GM12872 (cell line): ENCODE data around the gene ADGRA1.

Experiments
- CTCF ChIP-seq: IDR thresholded peaks from 3 replicates; pipeline ENCODE4 v1.5.1; 2011; ENCODE audit warnings: low read depth, mild to moderate bottlenecking, low read length, moderate library complexity; ENCODE audit not compliant: insufficient read depth

Gene ADGRA1

GRCh38 chr10:133090654-133091053, 2.9 kb downstream of the ADGRA1 start:
- TF ChIP-seq CTCF = no peak

DNA sequence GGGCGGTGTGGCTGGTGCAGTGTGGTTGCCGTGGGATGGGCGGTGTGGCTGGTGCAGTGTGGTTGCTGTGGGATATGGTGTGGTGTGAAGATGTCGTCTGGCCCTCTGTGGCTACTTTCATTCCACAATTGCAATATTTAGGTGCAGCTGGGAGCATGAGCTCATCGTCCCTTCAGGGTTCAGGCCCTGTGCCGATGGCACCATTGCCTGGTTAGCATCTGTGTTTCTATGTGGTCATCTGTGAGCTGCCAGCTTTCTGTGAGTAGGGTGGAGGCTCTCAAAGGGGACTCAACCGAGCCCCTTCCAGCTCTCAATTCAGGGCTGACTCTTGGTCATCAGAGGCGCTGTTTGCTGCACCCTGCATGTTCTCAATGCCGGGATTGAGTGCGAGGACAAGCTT, 3.6 kb downstream of the ADGRA1 start:
- TF ChIP-seq CTCF = no peak

- TF ChIP-seq CTCF = no peak
These were observed 5.6 kb downstream of the ADGRA1 start for GRCh38 chr10:133093291-133093690.

DNA sequence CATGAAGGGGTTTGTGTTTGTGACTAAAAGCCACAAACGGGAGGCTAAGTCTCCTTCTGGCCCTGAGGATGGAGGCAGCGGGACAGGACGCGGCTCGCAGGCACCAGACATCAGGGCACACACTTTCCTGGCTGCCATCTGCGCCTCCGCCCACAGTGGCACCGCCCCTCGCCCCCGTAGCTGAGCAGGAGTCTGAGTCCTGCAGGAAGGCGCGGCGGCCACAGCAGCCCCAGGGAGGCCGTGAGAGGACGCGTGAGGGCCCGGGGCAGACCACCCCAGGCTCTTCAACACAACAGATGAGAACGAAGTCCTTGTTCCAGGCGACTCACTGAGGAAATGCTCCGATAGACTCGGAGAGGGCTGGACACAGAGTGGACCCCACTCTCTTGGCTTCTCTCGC, 6.6 kb downstream of the ADGRA1 start:
- TF ChIP-seq CTCF = no peak

DNA sequence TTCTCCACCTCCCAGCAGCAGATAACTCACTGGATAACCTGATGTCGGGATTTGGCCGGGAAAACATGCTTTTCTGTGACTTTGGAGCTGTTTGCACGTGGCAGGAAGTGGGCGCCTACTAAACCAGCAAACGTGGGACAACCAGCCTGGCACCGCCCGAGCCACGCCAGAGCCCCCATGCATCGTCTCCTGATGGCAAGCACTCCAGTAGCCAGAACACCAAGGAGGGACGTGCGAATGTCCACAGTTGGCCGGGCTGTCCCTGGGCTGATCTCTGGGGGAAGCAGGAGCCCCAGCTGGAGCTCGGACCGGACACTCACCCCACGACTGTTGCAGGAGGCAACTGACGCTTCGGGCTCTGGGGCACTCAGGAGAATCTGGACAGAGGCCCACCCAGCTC, 7.1 kb downstream of the ADGRA1 start:
- TF ChIP-seq CTCF = no peak

DNA sequence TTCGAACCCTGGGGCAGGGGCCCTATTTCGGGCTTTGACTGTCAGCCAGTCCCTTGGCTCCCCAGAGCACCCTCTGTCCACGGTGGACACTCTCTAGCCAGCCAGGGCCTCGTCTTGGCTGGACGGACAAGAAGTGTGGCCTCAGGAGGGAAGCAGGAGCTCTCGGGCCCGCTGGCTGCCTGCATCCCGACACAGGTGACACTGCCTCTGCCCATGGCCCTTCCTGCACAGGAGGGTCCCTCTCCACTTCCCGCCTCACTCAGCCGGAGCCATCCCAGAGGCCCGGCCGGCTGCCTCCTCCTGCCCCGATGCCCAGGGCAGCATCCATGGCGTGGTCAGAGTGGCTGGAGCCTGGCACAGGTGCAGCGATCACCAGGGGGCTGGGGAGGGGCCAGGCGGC, 7.9 kb downstream of the ADGRA1 start:
- no peak for TF ChIP-seq CTCF

- peak; percentile 14; the same call in 1 of the 3 replicates for TF ChIP-seq CTCF
These were observed 9.0 kb downstream of the ADGRA1 start for GRCh38 chr10:133096616-133097269.

GRCh38 chr10:133097418-133097817, 9.7 kb downstream of the ADGRA1 start:
- TF ChIP-seq CTCF = no peak
